Measurements from ENCODE around the gene HS3ST4. TPM values are rescaled to one million over a fixed set of nuclear protein-coding genes. Genes with fewer than 3 reads are reported as not detected.

HS3ST4 gene
- total and polyA plus RNA-seq, 10 of the 15 experiments (the other 5 are each of a cell fraction or from before 2014, with no cell fraction given): 0.05 TPM; not detected in 9

- ChIA-PET SMC1A (ENCODE audit: uncharacterized antibody, unreplicated experiment) (interaction anchor here (0.7 kb wide), 1 partner anchor 762 kb away, joined by 4 read pairs; no protein-coding TSS in a partner anchor), POLR2A (no interaction called here), CTCF (interaction anchor here (0.9 kb wide), 1 partner anchor 26 kb away, joined by 3 read pairs; no protein-coding TSS in a partner anchor), RAD21 (ENCODE audit: unreplicated experiment) (no interaction called here)
- Histone ChIP-seq H4K20me1 (ENCODE audit: control insufficient read depth, insufficient read depth) (no peaks in the 10 kb centered on the region), H2AFZ (ENCODE audit: control insufficient read depth, low read depth, low read length) (no peak overlapping the region), H3K9me3 (replicated peaks; ENCODE audit: control insufficient read depth, insufficient read depth, low read length) (no peaks in the 10 kb centered on the region), H3K4me1 (ENCODE audit: control insufficient read depth, insufficient read depth, low read length) (no peaks in the 10 kb centered on the region), H3K27ac (ENCODE audit: control insufficient read depth, insufficient read depth) (no peak overlapping the region), H3K36me3 (ENCODE audit: control insufficient read depth in 2 of 2, insufficient read depth in 2 of 2, low read length in 1 of 2) (no peaks in the 10 kb centered on the region), H3K4me3 (no peak overlapping the region), H3K9ac (ENCODE audit: control insufficient read depth, insufficient read depth, low read length) (no peak overlapping the region), H3K79me2 (ENCODE audit: control insufficient read depth, insufficient read depth, low read length) (no peaks in the 10 kb centered on the region), H3K4me2 (ENCODE audit: control insufficient read depth, insufficient read depth) (no peak overlapping the region), H3K27me3 (replicated peaks in 1 of 2; ENCODE audit: control insufficient read depth in 2 of 2, insufficient read depth in 2 of 2, low read length in 1 of 2) (no peaks in the 10 kb centered on the region)
- DNase-seq (ENCODE audit: low read depth, low spot score) (no peak), FAIRE-seq (no peak), ATAC-seq (no peak)
- WGBS (ENCODE audit: insufficient coverage, insufficient replicate concordance, low lambda C conversion rate, missing lambda C conversion rate): 34% methylated on average over 7 of the region's 7 CpGs
- BruUV-seq (replicated peaks): no TSS peak
- in situ Hi-C loops (cut with MboI): no loop called here
- TF ChIP-seq CHD2 (IDR thresholded peaks at IDR 0.05; ENCODE audit: borderline replicate concordance, low read depth, low read length) (no peak), NKRF (conservative IDR thresholded peaks at IDR 0.05) (no peak), ZNF592 (IDR thresholded peaks at IDR 0.05) (no peak), BMI1 (IDR thresholded peaks at IDR 0.05; ENCODE audit: borderline replicate concordance) (no peak), GABPA (IDR thresholded peaks at IDR 0.05; ENCODE audit: low read depth) (no peak), MTA3 (IDR thresholded peaks at IDR 0.05; ENCODE audit: borderline replicate concordance, low read length) (no peak), TARDBP (IDR thresholded peaks at IDR 0.05; ENCODE audit: borderline replicate concordance) (no peak), STAT3 (IDR thresholded peaks at IDR 0.05; ENCODE audit: low read depth, low read length) (no peak), BHLHE40 (IDR thresholded peaks at IDR 0.05; ENCODE audit: borderline replicate concordance in 1 of 2, low read depth in 2 of 2, low read length in 1 of 2) (no peak), ZNF384 (IDR thresholded peaks at IDR 0.05; ENCODE audit: borderline replicate concordance, low read depth, low read length) (no peak), ZNF24 (IDR thresholded peaks at IDR 0.05) (no peak), ATF7 (IDR thresholded peaks at IDR 0.05; ENCODE audit: low read depth) (no peak), TCF3 (IDR thresholded peaks at IDR 0.05; ENCODE audit: borderline replicate concordance, insufficient read depth, low read depth, low read length) (no peak), RUNX3 (IDR thresholded peaks at IDR 0.05; ENCODE audit: low read length) (no peak), MEF2A (IDR thresholded peaks at IDR 0.05; ENCODE audit: insufficient read depth, low read depth, low read length) (no peak)
- intact Hi-C loops (cut with micrococcal nuclease; ENCODE audit: unreplicated experiment): no loop called here
Observed at GRCh38 chr16:25709213-25709612, 17.5 kb downstream of the HS3ST4 start.

All from GM12878 (cell line).